GM23338 (cell line): Measurements from ENCODE around the gene OR4C45. TPM values are rescaled to one million over a fixed set of nuclear protein-coding genes. Genes with fewer than 3 reads are reported as not detected.

ENCODE experiments used
- ATAC-seq: fragments of 200-7000 bp; cut with Tn5 transposase; 3 replicates; pipeline ENCODE4 v1.9.1; 2020
- DNase-seq: peaks from one replicate; pipeline ENCODE4 v3.0.0-alpha.2; 2015; ENCODE audit warnings: low spot score
- H2AFZ ChIP-seq: fragments of 200-600 bp; sonication (generic); 2 replicates; pipeline ENCODE4 v1.8.0; 2016; ENCODE audit warnings: antibody characterized with exemption, mild to moderate bottlenecking, moderate library complexity
- H3F3A ChIP-seq: fragments of 200-600 bp; sonication (generic); replicated peaks from 2 replicates; pipeline ENCODE4 v1.8.0; 2017; ENCODE audit warnings: antibody characterized with exemption, mixed run types, low read depth
- H3K27ac ChIP-seq: fragments of 200-600 bp; sonication (generic); 2 replicates; pipeline ENCODE4 v1.6.1; 2016; ENCODE audit warnings: low read depth
- H3K27me3 ChIP-seq: fragments of 200-600 bp; sonication (generic); 2 replicates; pipeline ENCODE4 v1.8.0; 2016; ENCODE audit warnings: mild to moderate bottlenecking, mixed run types, moderate library complexity; ENCODE audit not compliant: insufficient read depth
- H3K36me3 ChIP-seq: fragments of 200-600 bp; sonication (generic); 2 replicates; pipeline ENCODE4 v1.8.0; 2016; ENCODE audit warnings: mild to moderate bottlenecking; ENCODE audit not compliant: insufficient read depth
- H3K4me1 ChIP-seq: fragments of 200-600 bp; sonication (generic); 2 replicates; pipeline ENCODE4 v1.8.0; 2016; ENCODE audit warnings: mild to moderate bottlenecking, moderate library complexity; ENCODE audit not compliant: insufficient read depth
- H3K4me2 ChIP-seq: fragments of 200-600 bp; sonication (generic); 2 replicates; pipeline ENCODE4 v1.7.1; 2017; ENCODE audit warnings: mixed run types
- H3K4me3 ChIP-seq: fragments of 200-600 bp; sonication (generic); 2 replicates; pipeline ENCODE4 v1.6.1; 2016; ENCODE audit warnings: mixed run types
- H3K79me2 ChIP-seq: fragments of 200-600 bp; sonication (generic); replicated peaks from 2 replicates; pipeline ENCODE4 v1.8.0; 2017; ENCODE audit warnings: mild to moderate bottlenecking; ENCODE audit not compliant: insufficient read depth
- H3K9me2 ChIP-seq: fragments of 200-600 bp; sonication (generic); 2 replicates; pipeline ENCODE4 v1.8.0; 2017; ENCODE audit not compliant: insufficient read depth
- H4K20me1 ChIP-seq: fragments of 200-600 bp; sonication (generic); replicated peaks from 2 replicates; pipeline ENCODE4 v1.8.0; 2017; ENCODE audit warnings: mild to moderate bottlenecking; ENCODE audit not compliant: insufficient read depth
- H3K27ac Mint-ChIP-seq: 2 replicates; pipeline ENCODE4 v1.8.0; 2020; ENCODE audit warnings: inconsistent platforms, mild to moderate bottlenecking, moderate library complexity, mixed read lengths
- H3K27me3 Mint-ChIP-seq: 3 replicates; pipeline ENCODE4 v1.8.0; 2022; ENCODE audit warnings: low read depth, mild to moderate bottlenecking, moderate library complexity, mixed read lengths, inconsistent platforms; ENCODE audit not compliant: insufficient read depth, poor library complexity
- H3K36me3 Mint-ChIP-seq: 3 replicates; pipeline ENCODE4 v1.8.0; 2021; ENCODE audit warnings: low read depth, mild to moderate bottlenecking, inconsistent platforms, moderate library complexity, mixed read lengths
- H3K4me1 Mint-ChIP-seq: 3 replicates; pipeline ENCODE4 v1.8.0; 2020; ENCODE audit warnings: mild to moderate bottlenecking, inconsistent platforms, mixed read lengths
- H3K4me3 Mint-ChIP-seq: 3 replicates; pipeline ENCODE4 v1.8.0; 2021; ENCODE audit warnings: moderate library complexity, mild to moderate bottlenecking, inconsistent platforms, mixed read lengths
- H3K9me3 Mint-ChIP-seq: 3 replicates; pipeline ENCODE4 v1.8.0; 2020; ENCODE audit warnings: moderate library complexity, mild to moderate bottlenecking, inconsistent platforms, mixed read lengths
- EZH2phosphoT487 ChIP-seq: fragments of 200-600 bp; sonication (generic); IDR thresholded peaks from one replicate; pipeline ENCODE4 v1.8.1; 2018; ENCODE audit warnings: antibody characterized with exemption; ENCODE audit not compliant: unreplicated experiment
- JUNB ChIP-seq: IDR thresholded peaks from one replicate; pipeline ENCODE4 v1.6.1; 2016; ENCODE audit warnings: antibody characterized with exemption; ENCODE audit not compliant: unreplicated experiment
- POLR2AphosphoS5 ChIP-seq: IDR thresholded peaks from 2 replicates; pipeline ENCODE4 v1.6.1; 2016; ENCODE audit warnings: antibody characterized with exemption, low read depth
- STAT1 ChIP-seq: IDR thresholded peaks from one replicate; pipeline ENCODE4 v1.6.1; 2016; ENCODE audit warnings: antibody characterized with exemption; ENCODE audit not compliant: unreplicated experiment
- ZNF114 ChIP-seq: fragments of 250-450 bp; sonication (Bioruptor Pico); IDR thresholded peaks from 2 replicates; pipeline ENCODE4 v1.5.0; 2020; ENCODE audit warnings: mild to moderate bottlenecking, moderate library complexity
- ZNF331 ChIP-seq: fragments of 250-450 bp; sonication (Bioruptor Pico); IDR thresholded peaks from 2 replicates; pipeline ENCODE4 v1.5.0; 2020; ENCODE audit warnings: low read depth, mild to moderate bottlenecking, moderate library complexity
- polyA plus RNA-seq: library from polyadenylated mRNA; unstranded; fragments of >200 nt; fragmentation: Nextera tagmentation; extraction: Ambion mirVana; gene quantifications from 2 replicates; pipeline ENCODE4 v1.2.1, GENCODE V29; 2016
- total RNA-seq: library from RNA; depleted of rRNA; stranded (reverse); fragments of >200 nt; shearing (Covaris generic); gene quantifications from 2 replicates; pipeline ENCODE4 v1.2.3, GENCODE V29; 2014
- TF ChIP-seq, protein P1 (sequence below): IDR thresholded peaks from 2 replicates; pipeline ENCODE4 v1.6.1; 2016; ENCODE audit warnings: antibody characterized with exemption
- TF ChIP-seq, protein P2 (sequence below): IDR thresholded peaks from one replicate; pipeline ENCODE4 v1.6.1; 2018; ENCODE audit warnings: antibody characterized with exemption; ENCODE audit not compliant: unreplicated experiment

OR4C45 gene
- total and polyA plus RNA-seq, 2 experiments from 2014 or later: not detected

DNA sequence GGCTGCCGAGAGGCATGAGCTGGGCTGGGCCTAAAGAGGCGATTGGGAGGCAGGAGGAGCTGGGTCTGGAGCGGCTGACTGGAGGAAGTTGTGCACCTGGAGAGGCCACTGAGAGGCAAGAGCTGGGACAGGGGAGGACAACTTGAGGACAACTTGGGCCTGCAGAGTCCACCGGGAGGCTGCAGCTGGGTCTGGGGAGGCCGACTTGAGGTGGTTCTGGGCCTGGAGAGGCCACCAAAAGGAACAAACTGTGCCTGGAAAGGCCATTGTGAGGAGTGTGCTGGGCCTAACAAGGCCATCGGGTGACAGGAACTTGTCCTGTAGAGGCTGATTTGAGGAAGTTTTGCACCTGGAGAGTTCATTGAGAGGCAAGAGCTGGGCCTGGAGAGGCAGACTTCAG, 41.5 kb downstream of the OR4C45 start:
- peaks cover 82% of the 10 kb centered on the region for H3K36me3 Mint-ChIP-seq
- H3K36me3 ChIP-seq: no peaks in the 10 kb centered on the region
- no peaks in the 10 kb centered on the region for H3K27me3 ChIP-seq
- H3F3A ChIP-seq: no peaks in the 10 kb centered on the region
- no peak for TF ChIP-seq EZH2phosphoT487
- TF ChIP-seq STAT1: no peak
- TF ChIP-seq, protein P1, sequence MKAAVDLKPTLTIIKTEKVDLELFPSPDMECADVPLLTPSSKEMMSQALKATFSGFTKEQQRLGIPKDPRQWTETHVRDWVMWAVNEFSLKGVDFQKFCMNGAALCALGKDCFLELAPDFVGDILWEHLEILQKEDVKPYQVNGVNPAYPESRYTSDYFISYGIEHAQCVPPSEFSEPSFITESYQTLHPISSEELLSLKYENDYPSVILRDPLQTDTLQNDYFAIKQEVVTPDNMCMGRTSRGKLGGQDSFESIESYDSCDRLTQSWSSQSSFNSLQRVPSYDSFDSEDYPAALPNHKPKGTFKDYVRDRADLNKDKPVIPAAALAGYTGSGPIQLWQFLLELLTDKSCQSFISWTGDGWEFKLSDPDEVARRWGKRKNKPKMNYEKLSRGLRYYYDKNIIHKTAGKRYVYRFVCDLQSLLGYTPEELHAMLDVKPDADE: no peak
- TF ChIP-seq, protein P2, sequence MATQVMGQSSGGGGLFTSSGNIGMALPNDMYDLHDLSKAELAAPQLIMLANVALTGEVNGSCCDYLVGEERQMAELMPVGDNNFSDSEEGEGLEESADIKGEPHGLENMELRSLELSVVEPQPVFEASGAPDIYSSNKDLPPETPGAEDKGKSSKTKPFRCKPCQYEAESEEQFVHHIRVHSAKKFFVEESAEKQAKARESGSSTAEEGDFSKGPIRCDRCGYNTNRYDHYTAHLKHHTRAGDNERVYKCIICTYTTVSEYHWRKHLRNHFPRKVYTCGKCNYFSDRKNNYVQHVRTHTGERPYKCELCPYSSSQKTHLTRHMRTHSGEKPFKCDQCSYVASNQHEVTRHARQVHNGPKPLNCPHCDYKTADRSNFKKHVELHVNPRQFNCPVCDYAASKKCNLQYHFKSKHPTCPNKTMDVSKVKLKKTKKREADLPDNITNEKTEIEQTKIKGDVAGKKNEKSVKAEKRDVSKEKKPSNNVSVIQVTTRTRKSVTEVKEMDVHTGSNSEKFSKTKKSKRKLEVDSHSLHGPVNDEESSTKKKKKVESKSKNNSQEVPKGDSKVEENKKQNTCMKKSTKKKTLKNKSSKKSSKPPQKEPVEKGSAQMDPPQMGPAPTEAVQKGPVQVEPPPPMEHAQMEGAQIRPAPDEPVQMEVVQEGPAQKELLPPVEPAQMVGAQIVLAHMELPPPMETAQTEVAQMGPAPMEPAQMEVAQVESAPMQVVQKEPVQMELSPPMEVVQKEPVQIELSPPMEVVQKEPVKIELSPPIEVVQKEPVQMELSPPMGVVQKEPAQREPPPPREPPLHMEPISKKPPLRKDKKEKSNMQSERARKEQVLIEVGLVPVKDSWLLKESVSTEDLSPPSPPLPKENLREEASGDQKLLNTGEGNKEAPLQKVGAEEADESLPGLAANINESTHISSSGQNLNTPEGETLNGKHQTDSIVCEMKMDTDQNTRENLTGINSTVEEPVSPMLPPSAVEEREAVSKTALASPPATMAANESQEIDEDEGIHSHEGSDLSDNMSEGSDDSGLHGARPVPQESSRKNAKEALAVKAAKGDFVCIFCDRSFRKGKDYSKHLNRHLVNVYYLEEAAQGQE: no peak
- no peak for TF ChIP-seq JUNB
- TF ChIP-seq ZNF114 (CRISPR knock-in tag): no peak
- no peak for TF ChIP-seq ZNF331 (CRISPR knock-in tag)
- H2AFZ ChIP-seq: no peak overlapping the region
- H3K27me3 Mint-ChIP-seq: peaks cover 34% of the 10 kb centered on the region
- no peaks in the 10 kb centered on the region for H3K4me1 ChIP-seq
- no peak overlapping the region for H3K27ac ChIP-seq
- no peaks in the 10 kb centered on the region for H3K9me2 ChIP-seq
- ATAC-seq (no peak), DNase-seq (no peak)
- no peaks in the 10 kb centered on the region; the same call in 2 of the 3 replicates for H3K4me1 Mint-ChIP-seq
- H4K20me1 ChIP-seq: no peaks in the 10 kb centered on the region
- H3K79me2 ChIP-seq: no peaks in the 10 kb centered on the region
- no peak overlapping the region for H3K27ac Mint-ChIP-seq
- no peak overlapping the region for H3K4me3 Mint-ChIP-seq
- peaks cover 96% of the 10 kb centered on the region for H3K9me3 Mint-ChIP-seq
- H3K4me2 ChIP-seq: no peak overlapping the region
- H3K4me3 ChIP-seq: no peak overlapping the region

GRCh38 chr11:50075856-50076255, 43.2 kb downstream of the OR4C45 start:
- H3K4me1 Mint-ChIP-seq: no peaks in the 10 kb centered on the region; the same call in 2 of the 3 replicates
- H3K27ac Mint-ChIP-seq: no peak overlapping the region
- H3K36me3 Mint-ChIP-seq: peaks cover 73% of the 10 kb centered on the region
- no peak for TF ChIP-seq POLR2AphosphoS5
- TF ChIP-seq ZNF114 (CRISPR knock-in tag): no peak
- TF ChIP-seq, protein P2: no peak

More at GRCh38 chr11:50075856-50076255, 43.2 kb downstream of the OR4C45 start:
- no peaks in the 10 kb centered on the region for H3K9me2 ChIP-seq
- H3K36me3 ChIP-seq: no peaks in the 10 kb centered on the region
- no peaks in the 10 kb centered on the region for H3K4me1 ChIP-seq
- DNase-seq: no peak
- no peaks in the 10 kb centered on the region for H3K79me2 ChIP-seq
- H3F3A ChIP-seq: no peaks in the 10 kb centered on the region
- Mint-ChIP-seq H3K9me3 (peaks cover 98% of the 10 kb centered on the region), H3K4me3 (no peak overlapping the region), H3K27me3 (peaks cover 34% of the 10 kb centered on the region)
- H3K27ac ChIP-seq: no peak overlapping the region
- no peaks in the 10 kb centered on the region for H4K20me1 ChIP-seq
- ATAC-seq: no peak
- no peak overlapping the region for H3K4me2 ChIP-seq
- no peak overlapping the region for H2AFZ ChIP-seq
- H3K27me3 ChIP-seq: no peaks in the 10 kb centered on the region
- H3K4me3 ChIP-seq: no peak overlapping the region
